Breast epithelium (tissue), 3 donors: ENCODE measurements around the gene MAP1A.

Source experiments
- POLR2A ChIP-seq: fragments of 450-650 bp; IDR thresholded peaks from one replicate; pipeline ENCODE4 v1.6.1; 2016; ENCODE audit warnings: antibody characterized with exemption, mild to moderate bottlenecking, moderate library complexity
- TF ChIP-seq, protein P1 (sequence below), 3 donors: fragments of 450-650 bp; IDR thresholded peaks; one replicate each; pipeline ENCODE4 v1.5.1; 2016 to 2017; ENCODE audit warnings: antibody characterized with exemption in 3 of 3, mild to moderate bottlenecking in 3 of 3, moderate library complexity in 3 of 3

DNA sequence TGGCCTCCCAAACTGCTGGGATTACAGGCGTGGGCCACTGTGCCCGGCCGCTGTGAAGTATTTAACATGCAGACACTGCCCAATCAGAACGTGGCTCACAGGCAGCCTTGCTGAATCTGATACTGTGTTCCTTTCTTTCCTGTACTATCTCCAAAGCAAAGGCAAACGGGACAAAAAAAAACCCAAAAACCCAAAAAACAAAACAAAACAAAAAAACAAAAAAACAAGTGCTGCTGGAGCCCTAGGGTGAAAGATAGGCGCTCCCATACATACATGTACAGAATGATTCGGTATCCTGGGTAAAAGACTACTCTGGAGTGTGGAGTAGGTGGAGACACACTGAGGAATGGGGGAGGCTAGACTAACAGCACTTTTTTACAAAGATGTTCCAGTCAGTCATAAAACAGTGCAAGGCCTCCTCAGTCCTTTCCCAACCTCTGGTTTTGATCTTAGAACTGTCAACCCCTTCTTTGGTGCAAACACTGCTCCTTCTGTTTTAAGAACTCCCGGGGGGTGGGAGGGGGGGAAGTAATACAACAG, 7.7 kb upstream of the MAP1A start:
- TF ChIP-seq POLR2A, result no peak
- TF ChIP-seq, protein P1, sequence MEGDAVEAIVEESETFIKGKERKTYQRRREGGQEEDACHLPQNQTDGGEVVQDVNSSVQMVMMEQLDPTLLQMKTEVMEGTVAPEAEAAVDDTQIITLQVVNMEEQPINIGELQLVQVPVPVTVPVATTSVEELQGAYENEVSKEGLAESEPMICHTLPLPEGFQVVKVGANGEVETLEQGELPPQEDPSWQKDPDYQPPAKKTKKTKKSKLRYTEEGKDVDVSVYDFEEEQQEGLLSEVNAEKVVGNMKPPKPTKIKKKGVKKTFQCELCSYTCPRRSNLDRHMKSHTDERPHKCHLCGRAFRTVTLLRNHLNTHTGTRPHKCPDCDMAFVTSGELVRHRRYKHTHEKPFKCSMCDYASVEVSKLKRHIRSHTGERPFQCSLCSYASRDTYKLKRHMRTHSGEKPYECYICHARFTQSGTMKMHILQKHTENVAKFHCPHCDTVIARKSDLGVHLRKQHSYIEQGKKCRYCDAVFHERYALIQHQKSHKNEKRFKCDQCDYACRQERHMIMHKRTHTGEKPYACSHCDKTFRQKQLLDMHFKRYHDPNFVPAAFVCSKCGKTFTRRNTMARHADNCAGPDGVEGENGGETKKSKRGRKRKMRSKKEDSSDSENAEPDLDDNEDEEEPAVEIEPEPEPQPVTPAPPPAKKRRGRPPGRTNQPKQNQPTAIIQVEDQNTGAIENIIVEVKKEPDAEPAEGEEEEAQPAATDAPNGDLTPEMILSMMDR (IDR thresholded peaks at IDR 0.05), result no peak
